ENCODE measurements around the gene KIAA1958.

Gene KIAA1958

DNA sequence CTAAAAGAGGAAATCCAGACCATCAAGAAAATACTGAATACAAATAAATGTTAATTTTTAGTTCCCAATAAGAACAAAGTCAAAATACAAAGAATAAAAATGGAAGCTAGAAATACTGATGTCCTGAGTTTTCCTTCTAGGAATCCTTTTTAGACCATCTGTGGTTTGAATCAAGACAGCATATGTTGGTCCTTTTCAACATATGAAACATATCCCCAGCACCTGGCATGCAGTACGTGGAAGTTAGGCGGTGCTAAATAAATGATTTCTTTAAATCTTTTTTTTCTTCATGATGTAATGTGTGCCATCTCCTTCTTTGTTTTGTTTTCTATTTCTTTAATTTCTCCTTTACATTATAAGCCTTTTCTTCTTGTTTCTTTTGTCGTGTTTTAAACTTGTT, 34.0 kb downstream of the KIAA1958 start:
- Histone ChIP-seq H3K9me3 (ENCODE audit: low read length) (no peaks in the 10 kb centered on the region), H2AFZ (ENCODE audit: low read depth, low read length) (no peak overlapping the region), H3K36me3 (ENCODE audit: insufficient read depth, low read length) (peaks cover 2% of the 10 kb centered on the region), H3K4me1 (ENCODE audit: insufficient read depth, low read length) (no peaks in the 10 kb centered on the region), H3K4me3 (ENCODE audit: low read length) (no peak overlapping the region), H3K27me3 (ENCODE audit: insufficient read depth, low read length) (no peaks in the 10 kb centered on the region)

DNA sequence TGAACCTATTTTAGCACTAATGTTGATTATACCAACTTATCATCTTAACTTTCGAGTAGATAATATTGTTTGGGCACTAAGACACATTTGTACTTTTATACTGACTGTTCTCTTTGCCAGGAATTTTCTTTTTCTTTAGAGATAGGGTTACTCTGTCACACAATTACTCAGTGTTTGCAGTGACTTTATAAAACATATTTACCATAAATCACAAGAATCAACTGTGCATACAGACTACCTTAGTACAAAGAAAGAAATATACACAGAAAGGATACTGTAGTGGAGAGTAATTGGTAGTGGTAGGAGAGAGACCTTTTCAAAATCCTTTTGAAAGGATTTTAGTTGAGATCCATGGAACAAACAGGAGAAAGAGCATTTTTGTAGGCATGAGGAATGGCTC, 40.3 kb downstream of the KIAA1958 start:
- H2AFZ ChIP-seq (ENCODE audit: low read depth, low read length) = no peak overlapping the region
- H3K27me3 ChIP-seq (ENCODE audit: insufficient read depth, low read length) = no peaks in the 10 kb centered on the region
- H3K9me3 ChIP-seq (ENCODE audit: low read length) = peaks cover 4% of the 10 kb centered on the region
- no peak overlapping the region for H3K4me3 ChIP-seq (ENCODE audit: low read length)
- H3K36me3 ChIP-seq (ENCODE audit: insufficient read depth, low read length) = no peaks in the 10 kb centered on the region
- H3K4me1 ChIP-seq (ENCODE audit: insufficient read depth, low read length) = no peaks in the 10 kb centered on the region

DNA sequence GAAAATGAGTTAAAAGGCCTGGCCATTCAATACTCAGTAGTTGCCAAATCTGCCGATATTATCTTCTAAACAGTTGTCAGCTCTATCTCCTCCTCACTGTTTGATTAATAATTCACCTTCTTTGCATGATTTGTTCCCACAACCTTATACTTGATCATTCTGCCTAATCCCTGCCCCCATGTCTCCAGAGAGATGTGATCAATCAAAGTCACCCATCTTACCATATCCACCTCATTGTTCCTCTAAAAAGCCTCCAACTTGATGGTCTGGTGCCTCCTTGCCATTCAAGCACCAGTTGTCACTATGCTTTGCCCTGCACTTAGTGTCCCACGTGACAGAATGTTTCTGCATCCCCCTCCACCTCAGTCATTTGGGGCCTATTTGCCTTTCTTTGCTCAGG, 41.3 kb downstream of the KIAA1958 start:
- H3K9me3 ChIP-seq (ENCODE audit: low read length) = peaks cover 6% of the 10 kb centered on the region
- no peaks in the 10 kb centered on the region for H3K4me1 ChIP-seq (ENCODE audit: insufficient read depth, low read length)
- H3K27me3 ChIP-seq (ENCODE audit: insufficient read depth, low read length) = no peaks in the 10 kb centered on the region
- H3K36me3 ChIP-seq (ENCODE audit: insufficient read depth, low read length) = no peaks in the 10 kb centered on the region
- no peak overlapping the region for H2AFZ ChIP-seq (ENCODE audit: low read depth, low read length)
- H3K4me3 ChIP-seq (ENCODE audit: low read length) = no peak overlapping the region

DNA sequence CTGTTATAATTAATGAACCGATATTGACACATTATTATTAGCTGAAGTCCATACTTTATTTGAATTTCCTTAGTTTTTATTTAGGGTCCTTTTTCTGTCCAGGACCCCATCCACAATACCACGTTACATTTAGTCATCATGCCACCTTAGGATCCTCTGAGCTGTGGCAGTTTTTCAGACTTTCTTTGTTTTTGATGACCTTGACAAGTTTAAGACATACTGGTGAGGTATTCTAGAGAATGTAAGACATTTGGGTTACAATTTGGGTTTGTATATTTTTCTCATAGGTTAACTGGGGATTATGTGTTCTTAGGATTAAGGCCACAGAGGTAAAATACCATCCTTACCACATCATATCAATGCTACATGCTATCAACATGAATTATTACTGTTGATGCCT, 42.7 kb downstream of the KIAA1958 start:
- H3K27me3 ChIP-seq (ENCODE audit: insufficient read depth, low read length) = no peaks in the 10 kb centered on the region
- no peaks in the 10 kb centered on the region for H3K36me3 ChIP-seq (ENCODE audit: insufficient read depth, low read length)
- no peaks in the 10 kb centered on the region for H3K4me1 ChIP-seq (ENCODE audit: insufficient read depth, low read length)

DNA sequence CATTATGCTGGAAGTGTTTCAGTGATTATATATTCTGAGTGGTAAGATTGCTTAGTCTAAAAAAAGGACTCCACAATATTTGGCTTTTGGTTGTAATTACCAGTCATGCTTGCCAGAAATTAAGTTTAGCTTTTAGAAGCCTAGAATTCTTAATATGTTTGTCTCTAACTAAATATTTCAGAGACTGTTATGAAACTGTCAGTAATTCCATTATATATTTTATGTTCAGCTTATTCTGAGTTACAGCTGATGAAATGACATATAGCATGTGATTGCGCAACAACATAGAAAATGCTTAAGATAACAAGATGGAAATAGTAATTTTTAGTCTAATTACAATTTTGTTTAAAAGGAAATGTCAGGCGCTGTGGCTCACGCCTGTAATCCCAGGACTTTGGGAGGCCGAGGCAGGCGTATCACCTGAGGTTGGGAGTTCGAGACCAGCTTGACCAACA, 44.2 kb downstream of the KIAA1958 start:
- H2AFZ ChIP-seq (ENCODE audit: low read depth, low read length) = no peak overlapping the region
- no peaks in the 10 kb centered on the region for H3K4me1 ChIP-seq (ENCODE audit: insufficient read depth, low read length)
- H3K9me3 ChIP-seq (ENCODE audit: low read length) = peaks cover 6% of the 10 kb centered on the region
- H3K4me3 ChIP-seq (ENCODE audit: low read length) = no peak overlapping the region
- no peaks in the 10 kb centered on the region for H3K36me3 ChIP-seq (ENCODE audit: insufficient read depth, low read length)
- no peaks in the 10 kb centered on the region for H3K27me3 ChIP-seq (ENCODE audit: insufficient read depth, low read length)

More for the DNA sequence above, 42.7 kb downstream of the KIAA1958 start:
- Histone ChIP-seq H3K4me3 (ENCODE audit: low read length) (no peak overlapping the region), H2AFZ (ENCODE audit: low read depth, low read length) (no peak overlapping the region), H3K9me3 (ENCODE audit: low read length) (peaks cover 6% of the 10 kb centered on the region)

DNA sequence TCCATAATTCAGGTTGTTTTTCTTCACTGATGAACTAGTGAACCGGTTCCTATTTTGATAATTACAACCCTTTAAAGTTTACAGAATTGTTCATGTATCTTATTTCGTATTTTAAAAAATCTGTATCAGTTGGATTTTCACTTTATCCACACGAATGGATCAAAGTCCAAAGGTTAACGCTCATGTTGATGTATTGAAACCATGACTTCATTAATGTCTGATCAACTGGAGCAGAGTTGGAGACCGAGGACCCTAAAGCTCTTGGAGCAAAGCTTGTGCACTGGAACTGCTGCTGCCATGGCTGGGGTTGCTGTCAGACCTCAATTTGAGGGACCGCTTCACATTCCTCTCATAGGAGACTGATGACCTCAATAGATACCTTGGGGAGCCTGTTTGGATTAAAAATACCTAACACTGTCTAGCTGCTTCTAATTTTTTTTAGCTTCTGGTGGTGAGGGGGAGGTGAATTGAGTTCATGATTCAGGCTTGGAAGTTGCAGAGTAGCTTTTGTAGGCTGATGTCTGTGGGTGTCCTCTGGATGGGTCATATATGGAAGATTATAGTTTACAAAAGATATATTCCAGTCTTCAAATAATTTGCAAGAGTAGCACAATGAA, 45.1 kb downstream of the KIAA1958 start:
- no peaks in the 10 kb centered on the region for H3K27me3 ChIP-seq (ENCODE audit: insufficient read depth, low read length)
- peaks cover 4% of the 10 kb centered on the region for H3K9me3 ChIP-seq (ENCODE audit: low read length)
- no peaks in the 10 kb centered on the region for H3K4me1 ChIP-seq (ENCODE audit: insufficient read depth, low read length)
- H3K4me3 ChIP-seq (ENCODE audit: low read length) = no peak overlapping the region
- H2AFZ ChIP-seq (ENCODE audit: low read depth, low read length) = no peak overlapping the region
- H3K36me3 ChIP-seq (ENCODE audit: insufficient read depth, low read length) = peaks cover 2% of the 10 kb centered on the region

DNA sequence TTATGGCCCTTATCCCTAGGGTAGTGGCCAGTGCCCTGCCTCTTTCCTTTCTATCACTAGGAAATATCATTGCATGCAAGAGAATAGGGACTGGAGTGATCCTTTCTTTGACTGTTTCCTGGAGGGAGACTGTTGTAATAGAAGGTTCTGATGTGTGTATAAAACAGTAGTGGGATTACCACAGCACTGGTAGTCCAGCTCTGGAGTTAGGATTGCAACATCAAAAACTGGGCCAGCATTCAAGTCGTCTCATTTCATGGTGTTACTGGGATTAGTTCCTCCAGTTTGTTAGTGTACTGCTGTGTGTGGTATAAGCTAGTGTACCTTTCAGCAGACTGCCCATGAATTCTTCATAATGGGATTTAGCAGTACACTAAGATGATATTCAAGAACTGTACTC, 45.8 kb downstream of the KIAA1958 start:
- no peak overlapping the region for H3K4me3 ChIP-seq (ENCODE audit: low read length)
- no peak overlapping the region for H2AFZ ChIP-seq (ENCODE audit: low read depth, low read length)
- peaks cover 7% of the 10 kb centered on the region for H3K9me3 ChIP-seq (ENCODE audit: low read length)
- peaks cover 6% of the 10 kb centered on the region for H3K36me3 ChIP-seq (ENCODE audit: insufficient read depth, low read length)
- no peaks in the 10 kb centered on the region for H3K4me1 ChIP-seq (ENCODE audit: insufficient read depth, low read length)
- no peaks in the 10 kb centered on the region for H3K27me3 ChIP-seq (ENCODE audit: insufficient read depth, low read length)

DNA sequence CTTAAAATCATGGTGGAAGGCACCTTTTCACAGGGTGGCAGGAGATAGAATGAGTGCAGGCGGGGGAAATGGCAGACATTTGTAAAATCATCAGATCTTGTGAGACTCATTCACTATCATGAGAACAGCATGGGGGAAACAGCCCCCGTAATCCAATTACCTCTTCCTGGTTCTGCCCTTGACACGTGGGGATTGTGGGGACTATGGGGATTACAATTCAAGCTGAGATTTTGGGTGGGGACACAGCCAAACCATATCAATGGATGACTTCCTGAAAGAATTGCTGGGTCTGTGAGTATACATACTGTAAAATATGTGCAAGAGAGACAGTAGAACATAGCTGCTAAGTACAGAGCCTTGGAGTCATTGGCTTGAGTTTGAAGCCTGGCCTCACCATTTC, 47.0 kb downstream of the KIAA1958 start:
- Histone ChIP-seq H3K36me3 (ENCODE audit: insufficient read depth, low read length) (peaks cover 7% of the 10 kb centered on the region), H3K27me3 (ENCODE audit: insufficient read depth, low read length) (no peaks in the 10 kb centered on the region), H3K9me3 (ENCODE audit: low read length) (peaks cover 7% of the 10 kb centered on the region), H3K4me3 (ENCODE audit: low read length) (no peak overlapping the region), H2AFZ (ENCODE audit: low read depth, low read length) (no peak overlapping the region), H3K4me1 (ENCODE audit: insufficient read depth, low read length) (no peaks in the 10 kb centered on the region)

DNA sequence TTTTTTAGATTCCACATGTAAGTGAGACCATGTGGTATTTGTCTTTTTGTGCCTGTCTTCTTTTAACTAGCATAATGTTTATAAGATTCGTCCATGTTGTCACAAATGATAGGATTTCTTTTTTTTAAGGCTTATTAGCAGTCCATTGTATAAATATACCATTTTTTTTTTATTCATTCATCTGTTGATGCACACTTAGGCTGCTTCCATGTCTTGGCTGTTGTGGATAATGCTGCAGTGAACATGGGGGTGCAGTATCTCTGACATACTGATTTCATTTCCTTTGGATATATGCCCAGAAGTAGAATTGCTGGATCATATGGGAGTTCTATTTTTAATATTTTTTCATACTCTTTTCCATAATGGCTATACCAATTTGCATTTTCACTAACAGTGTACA, 48.7 kb downstream of the KIAA1958 start:
- no peaks in the 10 kb centered on the region for H3K4me1 ChIP-seq (ENCODE audit: insufficient read depth, low read length)
- no peak overlapping the region for H2AFZ ChIP-seq (ENCODE audit: low read depth, low read length)
- H3K36me3 ChIP-seq (ENCODE audit: insufficient read depth, low read length) = peaks cover 7% of the 10 kb centered on the region
- H3K9me3 ChIP-seq (ENCODE audit: low read length) = peaks cover 7% of the 10 kb centered on the region
- no peaks in the 10 kb centered on the region for H3K27me3 ChIP-seq (ENCODE audit: insufficient read depth, low read length)
- no peak overlapping the region for H3K4me3 ChIP-seq (ENCODE audit: low read length)

DNA sequence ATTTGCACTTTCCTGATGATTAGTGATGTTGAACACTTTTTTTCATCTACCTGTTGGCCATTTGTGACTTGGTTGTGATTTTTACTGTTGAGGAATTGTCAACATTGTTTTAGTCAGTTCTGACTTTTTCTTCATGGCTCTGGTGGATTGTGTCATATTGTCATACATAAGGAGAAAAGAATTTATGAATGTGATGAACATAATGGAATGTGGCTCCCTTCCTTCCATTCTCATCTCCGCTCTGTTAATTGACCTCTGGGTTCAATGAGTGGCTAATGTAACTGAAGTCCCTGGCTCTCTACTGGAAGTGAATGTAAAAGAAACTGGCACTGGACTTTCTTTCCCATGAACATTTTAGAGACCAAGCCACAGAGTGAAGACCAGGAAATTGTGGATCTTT, 49.2 kb downstream of the KIAA1958 start:
- Histone ChIP-seq H3K4me1 (ENCODE audit: insufficient read depth, low read length) (no peaks in the 10 kb centered on the region), H3K4me3 (ENCODE audit: low read length) (no peak overlapping the region), H3K27me3 (ENCODE audit: insufficient read depth, low read length) (no peaks in the 10 kb centered on the region), H3K9me3 (ENCODE audit: low read length) (peaks cover 7% of the 10 kb centered on the region), H3K36me3 (ENCODE audit: insufficient read depth, low read length) (peaks cover 7% of the 10 kb centered on the region), H2AFZ (ENCODE audit: low read depth, low read length) (no peak overlapping the region)

DNA sequence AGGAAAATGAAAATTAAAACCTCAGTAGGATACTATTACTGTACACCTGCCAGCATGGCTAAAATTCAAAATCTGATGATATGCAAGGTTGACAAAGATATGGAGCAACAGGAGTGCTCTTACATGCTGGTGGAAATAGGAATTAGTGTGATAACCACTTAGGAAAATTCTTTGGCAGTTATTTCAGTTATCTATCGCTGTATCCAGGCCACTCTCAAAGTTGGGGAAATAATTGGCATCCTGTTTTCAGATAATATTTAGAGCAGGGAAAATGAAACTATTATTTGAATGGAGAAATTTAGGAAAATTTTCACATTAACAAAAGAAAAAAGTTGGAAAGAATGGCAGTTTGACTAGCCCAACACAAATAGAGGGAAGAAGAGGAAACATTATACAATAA, 50.9 kb downstream of the KIAA1958 start:
- Histone ChIP-seq H3K4me3 (ENCODE audit: low read length) (no peak overlapping the region), H2AFZ (ENCODE audit: low read depth, low read length) (no peak overlapping the region), H3K36me3 (ENCODE audit: insufficient read depth, low read length) (peaks cover 7% of the 10 kb centered on the region), H3K9me3 (ENCODE audit: low read length) (peaks cover 5% of the 10 kb centered on the region), H3K4me1 (ENCODE audit: insufficient read depth, low read length) (no peaks in the 10 kb centered on the region), H3K27me3 (ENCODE audit: insufficient read depth, low read length) (no peaks in the 10 kb centered on the region)

DNA sequence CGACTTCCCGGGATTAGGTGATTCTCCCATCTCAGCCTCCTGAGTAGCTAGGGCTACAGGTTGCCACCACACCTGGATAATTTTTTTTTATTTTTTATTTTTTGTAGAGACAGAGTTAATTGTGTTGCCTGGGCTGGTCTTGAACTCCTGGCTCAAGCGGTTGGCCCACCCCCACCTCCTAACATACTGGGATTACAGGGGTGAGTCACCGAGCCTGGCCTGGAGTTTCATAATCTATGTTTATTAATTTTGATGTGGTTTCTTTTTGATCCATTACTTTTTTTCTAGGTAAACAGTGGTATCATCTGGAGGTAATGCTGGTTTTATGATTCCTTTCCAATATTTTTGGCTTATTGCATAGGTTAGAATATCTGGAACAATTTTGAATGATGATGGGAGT, 54.2 kb downstream of the KIAA1958 start:
- peaks cover 5% of the 10 kb centered on the region for H3K9me3 ChIP-seq (ENCODE audit: low read length)
- no peak overlapping the region for H2AFZ ChIP-seq (ENCODE audit: low read depth, low read length)
- no peaks in the 10 kb centered on the region for H3K27me3 ChIP-seq (ENCODE audit: insufficient read depth, low read length)
- peaks cover 7% of the 10 kb centered on the region for H3K36me3 ChIP-seq (ENCODE audit: insufficient read depth, low read length)
- peaks cover 17% of the 10 kb centered on the region for H3K4me1 ChIP-seq (ENCODE audit: insufficient read depth, low read length)
- no peak overlapping the region for H3K4me3 ChIP-seq (ENCODE audit: low read length)

DNA sequence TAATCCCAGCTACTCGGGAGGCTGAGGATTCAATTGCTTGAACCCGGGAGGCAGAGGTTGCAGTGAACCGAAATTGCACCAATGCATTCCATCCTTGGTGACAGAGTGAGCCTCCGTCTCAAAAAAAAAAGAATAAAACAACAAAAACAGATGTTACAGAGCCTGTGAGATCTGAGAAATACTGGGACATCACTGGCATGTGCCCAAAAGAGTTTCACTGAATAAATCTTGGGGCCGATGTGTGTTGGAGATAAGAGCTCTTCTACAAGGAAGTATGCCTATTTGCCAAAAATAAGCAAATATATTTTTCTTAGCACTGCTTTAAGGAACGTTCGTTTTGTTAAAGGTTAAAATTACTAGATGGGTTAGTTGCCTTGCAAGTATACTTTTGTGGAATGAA, 55.1 kb downstream of the KIAA1958 start:
- H2AFZ ChIP-seq (ENCODE audit: low read depth, low read length) = no peak overlapping the region
- H3K27me3 ChIP-seq (ENCODE audit: insufficient read depth, low read length) = no peaks in the 10 kb centered on the region
- H3K4me1 ChIP-seq (ENCODE audit: insufficient read depth, low read length) = peaks cover 26% of the 10 kb centered on the region
- peaks cover 5% of the 10 kb centered on the region for H3K9me3 ChIP-seq (ENCODE audit: low read length)
- H3K36me3 ChIP-seq (ENCODE audit: insufficient read depth, low read length) = peaks cover 5% of the 10 kb centered on the region
- no peak overlapping the region for H3K4me3 ChIP-seq (ENCODE audit: low read length)

DNA sequence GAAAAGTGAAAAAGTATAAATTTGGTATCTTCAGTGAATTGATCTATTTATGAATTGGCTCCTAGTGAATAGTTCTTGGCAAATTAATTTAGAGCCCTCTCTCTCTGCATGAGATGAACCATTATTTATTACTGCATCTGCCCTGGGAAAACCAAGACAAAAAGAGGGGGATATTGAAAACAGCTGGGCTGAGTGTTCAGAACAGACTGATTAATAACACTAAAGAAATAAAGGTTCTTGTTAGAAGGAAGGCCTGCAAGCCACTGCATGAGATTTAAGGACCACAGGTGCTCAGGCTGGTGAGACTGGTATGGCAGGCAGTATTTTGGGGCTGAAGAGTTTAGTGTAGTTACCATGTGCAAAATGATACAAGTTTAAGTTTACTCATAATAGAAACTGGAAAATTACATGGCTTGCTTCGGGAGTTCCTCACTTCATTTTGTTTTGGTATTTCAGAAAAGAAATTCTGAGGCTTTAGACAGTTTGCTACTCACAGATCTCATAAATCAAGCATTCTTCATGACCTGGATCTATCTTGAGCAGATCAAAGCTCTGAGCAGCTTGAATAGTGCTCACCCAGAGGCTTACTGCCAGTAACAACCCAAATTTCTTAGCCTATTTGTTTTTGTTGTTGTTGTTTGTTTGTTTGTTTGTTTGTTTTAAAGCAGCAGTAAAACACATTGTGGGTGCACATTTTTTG, 56.1 kb downstream of the KIAA1958 start:
- Histone ChIP-seq H3K27me3 (ENCODE audit: insufficient read depth, low read length) (no peaks in the 10 kb centered on the region), H2AFZ (ENCODE audit: low read depth, low read length) (no peak overlapping the region), H3K4me1 (ENCODE audit: insufficient read depth, low read length) (peaks cover 36% of the 10 kb centered on the region), H3K36me3 (ENCODE audit: insufficient read depth, low read length) (no peaks in the 10 kb centered on the region), H3K9me3 (ENCODE audit: low read length) (no peaks in the 10 kb centered on the region), H3K4me3 (ENCODE audit: low read length) (no peak overlapping the region)

Measured in neuron (in vitro differentiated cells).